ENCODE results near the gene MACROD2.

- TF ChIP-seq CTCF (conservative IDR thresholded peaks at IDR 0.05) (no peak), ZFX (IDR thresholded peaks at IDR 0.05) (no peak)
Observed at GRCh38 chr20:16064989-16065707, 2069.8 kb downstream of the MACROD2 start.
